K562 (cell line): Measurements from ENCODE around the gene TBC1D16. TPM values are rescaled to one million over a fixed set of nuclear protein-coding genes. Genes with fewer than 3 reads are reported as not detected.

Experiments
- CSDE1 ChIP-seq, 2 experiments: fragments of 450-650 bp; IDR thresholded peaks; 2 replicates each; pipeline ENCODE4 v1.6.1; 2016; ENCODE audit warnings: mild to moderate bottlenecking in 1 of 2
- FOXP1 ChIP-seq: sonication (generic); formaldehyde crosslinking; IDR thresholded peaks from 2 replicates; pipeline ENCODE4 v1.8.0; 2022; ENCODE audit warnings: mild to moderate bottlenecking, missing genetic modification reagents
- HMBOX1 ChIP-seq: sonication (generic); IDR thresholded peaks from 2 replicates; pipeline ENCODE4 v1.6.1; 2016
- KLF13 ChIP-seq: fragments of 450-650 bp; IDR thresholded peaks from 2 replicates; pipeline ENCODE4 v1.6.1; 2016; ENCODE audit warnings: missing genetic modification characterization, low read depth, mild to moderate bottlenecking, missing compliant biosample characterization, moderate library complexity, borderline replicate concordance
- L3MBTL2 ChIP-seq: fragments of 450-650 bp; IDR thresholded peaks from 2 replicates; pipeline ENCODE4 v1.6.1; 2016; ENCODE audit warnings: mild to moderate bottlenecking, moderate library complexity
- NRF1 ChIP-seq, 2 experiments: fragments of 450-650 bp; IDR thresholded peaks in 1 of 2; conservative IDR thresholded peaks in 1 of 2; 2 replicates each; pipeline ENCODE4 v1.6.1; 2014; ENCODE audit warnings: mild to moderate bottlenecking in 2 of 2
- RBM14 ChIP-seq: fragments of 200-400 bp; formaldehyde crosslinking; IDR thresholded peaks from 2 replicates; pipeline ENCODE4 v1.6.1; 2018; ENCODE audit warnings: low read depth, mild to moderate bottlenecking, low read length, moderate library complexity, borderline replicate concordance; ENCODE audit not compliant: insufficient read depth
- REST ChIP-seq, 2 experiments: fragments of 450-650 bp; formaldehyde crosslinking in 1 of 2; IDR thresholded peaks; 2 replicates each; pipeline versions ENCODE4 v1.4.0 to v1.6.1; 2014 to 2020; ENCODE audit warnings: mild to moderate bottlenecking in 2 of 2, borderline replicate concordance in 1 of 2, low read depth in 1 of 2
- SMARCE1 ChIP-seq: fragments of 450-650 bp; IDR thresholded peaks from 2 replicates; pipeline ENCODE4 v1.7.1; 2016; ENCODE audit warnings: mild to moderate bottlenecking
- STAG1 ChIP-seq: sonication (generic); formaldehyde crosslinking; IDR thresholded peaks from 2 replicates; pipeline ENCODE4 v1.5.0; 2020; ENCODE audit warnings: missing genetic modification reagents, borderline replicate concordance
- TFAM ChIP-seq: fragments of 250-450 bp; sonication (Bioruptor Pico); conservative IDR thresholded peaks from 2 replicates; pipeline ENCODE4 v1.5.0; 2021; ENCODE audit warnings: mild to moderate bottlenecking, moderate library complexity
- TFAP4 ChIP-seq: sonication (generic); formaldehyde crosslinking; IDR thresholded peaks from 2 replicates; pipeline ENCODE4 v1.8.0; 2022; ENCODE audit warnings: missing genetic modification reagents, mild to moderate bottlenecking, moderate library complexity, borderline replicate concordance
- XRCC5 ChIP-seq: fragments of 200-400 bp; formaldehyde crosslinking; IDR thresholded peaks from 2 replicates; pipeline ENCODE4 v1.6.1; 2017; ENCODE audit warnings: low read depth, mild to moderate bottlenecking, low read length
- ZBTB7A ChIP-seq: IDR thresholded peaks from 2 replicates; pipeline ENCODE4 v1.6.1; 2011; ENCODE audit warnings: low read depth, mild to moderate bottlenecking, low read length, moderate library complexity, borderline replicate concordance; ENCODE audit not compliant: control insufficient read depth
- ZNF121 ChIP-seq: sonication (generic); formaldehyde crosslinking; conservative IDR thresholded peaks from 2 replicates; pipeline ENCODE4 v1.8.0; 2022; ENCODE audit warnings: missing genetic modification reagents
- ZNF583 ChIP-seq: fragments of 250-450 bp; sonication (Bioruptor Pico); IDR thresholded peaks from 2 replicates; pipeline ENCODE4 v1.4.0; 2020
- polyA plus RNA-seq, 8 experiments: library from polyadenylated mRNA; depleted of rRNA in 4 of 8; stranded (reverse) in 5 of 8; unstranded in 3 of 8; fragments of >200 nt; fragmentation: Nextera tagmentation in 2 of 8; fragmentation: Illumina TruSeq in 1 of 8; extraction: Ambion mirVana in 2 of 8; extraction: Trizol in 1 of 8; gene quantifications; 2 replicates each; pipeline versions ENCODE4 v1.2.1 to v1.2.3, GENCODE V29; 2011 to 2014; ENCODE audit warnings: inconsistent platforms in 1 of 8, missing spikeins in 1 of 8
- total RNA-seq, 7 experiments: library from RNA; depleted of rRNA in 6 of 7; stranded (reverse); fragments of >200 nt in 6 of 7; fragmentation: Illumina TruSeq in 2 of 7; extraction: Trizol in 2 of 7; gene quantifications; 2 replicates each; pipeline versions ENCODE4 v1.2.1 to v1.2.3, GENCODE V29; 2011 to 2021; ENCODE audit warnings: low replicate concordance in 1 of 7
- TF ChIP-seq, protein P1 (sequence below): sonication (generic); formaldehyde crosslinking; IDR thresholded peaks from 2 replicates; pipeline ENCODE4 v1.8.0; 2022; ENCODE audit warnings: missing genetic modification reagents, mild to moderate bottlenecking, borderline replicate concordance

TBC1D16 gene
- total and polyA plus RNA-seq, 9 of the 15 experiments (the other 6 are each of a cell fraction or from before 2014, with no cell fraction given) = 0.01 to 0.20 (median 0.03) TPM; not detected in 1

- no peak for TF ChIP-seq ZNF121 (CRISPR knock-in tag)
- peak; percentile 54; the same call in 1 of the 2 replicates for TF ChIP-seq REST (IDR thresholded peaks at IDR 0.05; ENCODE audit: borderline replicate concordance)
- no peak for TF ChIP-seq REST (CRISPR knock-in tag; IDR thresholded peaks at IDR 0.05; ENCODE audit: low read depth)
- TF ChIP-seq STAG1 (CRISPR knock-in tag) = peak; percentile 71; the same call in 1 of the 2 replicates
- peak; percentile 24; the same call in 1 of the 2 replicates for TF ChIP-seq TFAP4 (CRISPR knock-in tag)
- TF ChIP-seq L3MBTL2 = no peak
- TF ChIP-seq SMARCE1 = 0 out of 2 replicates have a peak, but pooled peaks have one; percentile 19
- no peak for TF ChIP-seq ZNF583
- no peak for TF ChIP-seq NRF1 (conservative IDR thresholded peaks at IDR 0.05 in 1 of 2, IDR thresholded peaks at IDR 0.05 in 1 of 2)
- TF ChIP-seq, protein P1, sequence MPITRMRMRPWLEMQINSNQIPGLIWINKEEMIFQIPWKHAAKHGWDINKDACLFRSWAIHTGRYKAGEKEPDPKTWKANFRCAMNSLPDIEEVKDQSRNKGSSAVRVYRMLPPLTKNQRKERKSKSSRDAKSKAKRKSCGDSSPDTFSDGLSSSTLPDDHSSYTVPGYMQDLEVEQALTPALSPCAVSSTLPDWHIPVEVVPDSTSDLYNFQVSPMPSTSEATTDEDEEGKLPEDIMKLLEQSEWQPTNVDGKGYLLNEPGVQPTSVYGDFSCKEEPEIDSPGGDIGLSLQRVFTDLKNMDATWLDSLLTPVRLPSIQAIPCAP (CRISPR knock-in tag) = no peak
- TF ChIP-seq XRCC5 = 0 out of 2 replicates have a peak, but pooled peaks have one; percentile 43
- no peak for TF ChIP-seq HMBOX1
- no peak for TF ChIP-seq KLF13 (tag)
- no peak for TF ChIP-seq RBM14
- no peak for TF ChIP-seq FOXP1 (CRISPR knock-in tag)
- TF ChIP-seq CSDE1 (IDR thresholded peaks at IDR 0.05) = no peak
- peak; percentile 41; the same call in 1 of the 2 replicates for TF ChIP-seq ZBTB7A
- TF ChIP-seq TFAM (CRISPR knock-in tag) = no peak
Measured at GRCh38 chr17:79923974-79924638, 111.6 kb downstream of the TBC1D16 start (continued).
